Activated T-cell treated with anti-CD3 and anti-CD28 coated beads, Interleukin-2, amount 50 U/mL, for 24 hours (primary cell): ENCODE data around the gene GALNT9.

Experiments
- DNase-seq: peaks from one replicate; pipeline ENCODE4 v3.0.0-alpha.2; 2020
- H3K27ac Mint-ChIP-seq: 2 replicates; pipeline ENCODE4 v1.8.0; 2020; ENCODE audit warnings: mild to moderate bottlenecking, mixed read lengths
- H3K27me3 Mint-ChIP-seq: 2 replicates; pipeline ENCODE4 v1.8.0; 2020; ENCODE audit warnings: mixed read lengths
- H3K36me3 Mint-ChIP-seq: 2 replicates; pipeline ENCODE4 v1.8.0; 2020; ENCODE audit warnings: low read depth, mixed read lengths
- H3K4me1 Mint-ChIP-seq: 2 replicates; pipeline ENCODE4 v1.8.0; 2020; ENCODE audit warnings: low read depth, mixed read lengths
- H3K4me3 Mint-ChIP-seq: 2 replicates; pipeline ENCODE4 v1.8.0; 2020; ENCODE audit warnings: mild to moderate bottlenecking, moderate library complexity, mixed read lengths
- H3K9me3 Mint-ChIP-seq: 2 replicates; pipeline ENCODE4 v1.8.0; 2020; ENCODE audit warnings: mixed read lengths

The GALNT9 gene

GRCh38 chr12:132191715-132192553 is 137.5 kb downstream of the GALNT9 start:
- Mint-ChIP-seq H3K4me3 (no peak overlapping the region), H3K4me1 (peaks cover 26% of the 10 kb centered on the region), H3K27me3 (no peaks in the 10 kb centered on the region), H3K9me3 (peaks cover 10% of the 10 kb centered on the region), H3K36me3 (peaks cover 3% of the 10 kb centered on the region), H3K27ac (no peak overlapping the region)
- no peak for DNase-seq

DNA sequence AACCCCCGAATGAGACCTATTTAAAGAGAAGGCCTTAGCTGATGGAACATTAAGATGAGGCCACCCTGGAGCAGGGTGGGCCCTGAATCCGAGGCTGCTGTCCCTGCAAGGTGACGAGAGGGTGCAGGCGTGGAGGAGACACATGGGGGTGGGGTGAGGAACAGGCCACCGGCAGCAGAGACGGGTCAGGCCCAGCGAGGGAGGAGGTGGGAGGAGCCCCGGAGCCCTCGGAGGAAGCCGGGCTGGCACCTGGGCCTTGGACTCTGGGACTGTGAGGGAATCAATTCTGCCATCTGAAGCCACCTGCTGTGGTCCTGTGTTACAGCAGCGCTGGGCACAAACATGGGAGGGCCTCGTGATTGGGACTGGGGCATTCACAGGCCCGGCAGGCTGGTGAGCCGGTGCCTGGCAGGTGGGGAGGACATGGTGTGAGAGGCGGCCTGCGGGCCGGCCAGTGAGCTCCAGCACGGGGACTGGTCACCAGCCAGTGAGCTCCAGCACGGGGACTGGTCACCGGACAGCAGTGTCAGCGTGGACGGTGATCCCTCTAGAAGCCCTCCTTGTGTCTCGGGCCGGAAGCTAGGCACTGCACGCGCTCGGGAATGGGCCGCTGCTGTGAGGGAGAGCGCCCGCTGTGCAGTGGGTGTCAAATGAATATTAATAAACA is 138.4 kb downstream of the GALNT9 start:
- peak overlapping the region; percentile 38 for H3K4me3 Mint-ChIP-seq
- H3K4me1 Mint-ChIP-seq: peaks cover 35% of the 10 kb centered on the region
- no peak for DNase-seq
- no peak overlapping the region for H3K27ac Mint-ChIP-seq
- peaks cover 3% of the 10 kb centered on the region for H3K36me3 Mint-ChIP-seq
- H3K9me3 Mint-ChIP-seq: peaks cover 10% of the 10 kb centered on the region
- no peaks in the 10 kb centered on the region for H3K27me3 Mint-ChIP-seq

GRCh38 chr12:132190012-132190755 is 139.2 kb downstream of the GALNT9 start:
- Mint-ChIP-seq H3K36me3 (peaks cover 3% of the 10 kb centered on the region), H3K27ac (peak overlapping the region; percentile 87), H3K27me3 (no peaks in the 10 kb centered on the region), H3K4me3 (peak overlapping the region; percentile 77), H3K9me3 (peaks cover 10% of the 10 kb centered on the region), H3K4me1 (peaks cover 43% of the 10 kb centered on the region)
- no peak for DNase-seq

GRCh38 chr12:132189378-132190011 is 139.9 kb downstream of the GALNT9 start:
- Mint-ChIP-seq H3K36me3 (peaks cover 3% of the 10 kb centered on the region), H3K4me3 (peak overlapping the region; percentile 77), H3K27ac (peak overlapping the region; percentile 87), H3K27me3 (no peaks in the 10 kb centered on the region), H3K9me3 (peaks cover 10% of the 10 kb centered on the region), H3K4me1 (peaks cover 44% of the 10 kb centered on the region)
- peak; percentile 96 for DNase-seq

DNA sequence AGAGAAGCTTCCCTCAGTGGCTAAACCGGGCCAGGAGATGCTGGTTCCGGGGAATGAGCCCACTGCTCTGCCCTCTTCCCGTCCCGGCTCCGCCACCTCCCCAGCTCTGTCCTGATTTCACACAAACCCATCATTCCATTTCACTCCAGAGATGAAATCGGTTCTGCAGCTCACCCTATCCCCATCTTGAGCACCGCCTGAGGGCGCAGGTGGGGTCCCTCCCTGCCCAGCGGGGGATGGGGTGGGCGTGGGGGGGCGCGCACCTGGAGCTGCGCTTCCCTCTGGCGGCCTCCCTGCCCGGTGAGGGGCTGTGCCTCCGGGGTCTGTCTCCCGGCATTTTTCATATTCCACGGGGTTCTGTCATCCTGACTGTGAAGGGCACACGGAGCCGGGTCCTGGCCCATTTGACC is 140.5 kb downstream of the GALNT9 start:
- H3K4me1 Mint-ChIP-seq: peaks cover 44% of the 10 kb centered on the region
- peak overlapping the region; percentile 77 for H3K4me3 Mint-ChIP-seq
- no peak for DNase-seq
- peaks cover 5% of the 10 kb centered on the region for H3K9me3 Mint-ChIP-seq
- H3K27me3 Mint-ChIP-seq: no peaks in the 10 kb centered on the region
- H3K36me3 Mint-ChIP-seq: peaks cover 3% of the 10 kb centered on the region
- peak overlapping the region; percentile 54 for H3K27ac Mint-ChIP-seq

GRCh38 chr12:132188451-132188901 is 140.9 kb downstream of the GALNT9 start:
- Mint-ChIP-seq H3K4me3 (peak overlapping the region; percentile 45), H3K27ac (no peak overlapping the region), H3K36me3 (peaks cover 2% of the 10 kb centered on the region), H3K27me3 (no peaks in the 10 kb centered on the region), H3K9me3 (peaks cover 2% of the 10 kb centered on the region), H3K4me1 (peaks cover 44% of the 10 kb centered on the region)
- no peak for DNase-seq

DNA sequence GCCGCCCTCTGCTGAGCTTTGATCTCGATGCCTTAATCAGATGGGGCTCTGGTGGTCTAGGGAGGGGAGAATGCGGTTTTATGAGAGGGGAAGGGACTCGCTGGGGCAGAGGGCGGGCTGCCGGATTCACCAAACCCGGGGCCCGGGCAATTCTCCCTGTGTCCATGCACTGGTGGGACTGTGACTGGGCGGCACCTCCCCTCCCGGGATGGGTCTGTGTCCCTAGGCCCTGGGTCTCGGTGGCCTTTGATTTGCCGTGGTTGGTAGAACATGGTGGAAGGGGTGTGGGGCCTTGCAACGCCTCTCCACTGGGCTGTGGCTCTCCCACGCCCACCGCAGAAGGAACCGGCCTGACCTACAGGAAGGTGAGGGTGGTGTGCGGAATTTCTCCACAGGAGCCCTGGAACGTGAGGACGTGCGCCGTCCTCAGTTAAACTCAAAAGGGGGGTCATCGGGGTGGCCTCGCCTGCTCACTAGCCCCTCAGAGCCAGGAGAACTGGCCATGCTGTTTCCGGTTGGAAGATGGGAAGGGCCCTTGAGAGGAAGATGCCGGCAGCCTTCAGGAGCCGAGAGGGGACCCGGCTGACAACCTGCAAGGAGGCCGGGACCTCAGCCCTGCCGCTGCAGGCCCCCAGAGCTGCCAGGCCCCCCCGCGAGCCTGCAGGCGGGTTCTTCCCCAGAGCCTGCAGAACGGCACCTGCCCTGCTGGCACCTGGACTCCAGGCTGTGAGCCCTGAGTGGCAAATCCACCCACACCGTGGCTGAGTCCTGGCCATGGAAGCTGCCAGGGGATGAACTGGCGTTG is 141.5 kb downstream of the GALNT9 start:
- Mint-ChIP-seq H3K27me3 (no peaks in the 10 kb centered on the region), H3K36me3 (no peaks in the 10 kb centered on the region), H3K27ac (no peak overlapping the region), H3K4me1 (peaks cover 44% of the 10 kb centered on the region), H3K4me3 (peak overlapping the region; percentile 45), H3K9me3 (no peaks in the 10 kb centered on the region)
- DNase-seq: no peak

GRCh38 chr12:132186857-132187620 is 142.3 kb downstream of the GALNT9 start:
- Mint-ChIP-seq H3K36me3 (no peaks in the 10 kb centered on the region), H3K4me3 (peak overlapping the region; percentile 66), H3K27ac (peak overlapping the region; percentile 55), H3K9me3 (no peaks in the 10 kb centered on the region), H3K27me3 (no peaks in the 10 kb centered on the region), H3K4me1 (peaks cover 44% of the 10 kb centered on the region)
- peak; percentile 56 for DNase-seq

DNA sequence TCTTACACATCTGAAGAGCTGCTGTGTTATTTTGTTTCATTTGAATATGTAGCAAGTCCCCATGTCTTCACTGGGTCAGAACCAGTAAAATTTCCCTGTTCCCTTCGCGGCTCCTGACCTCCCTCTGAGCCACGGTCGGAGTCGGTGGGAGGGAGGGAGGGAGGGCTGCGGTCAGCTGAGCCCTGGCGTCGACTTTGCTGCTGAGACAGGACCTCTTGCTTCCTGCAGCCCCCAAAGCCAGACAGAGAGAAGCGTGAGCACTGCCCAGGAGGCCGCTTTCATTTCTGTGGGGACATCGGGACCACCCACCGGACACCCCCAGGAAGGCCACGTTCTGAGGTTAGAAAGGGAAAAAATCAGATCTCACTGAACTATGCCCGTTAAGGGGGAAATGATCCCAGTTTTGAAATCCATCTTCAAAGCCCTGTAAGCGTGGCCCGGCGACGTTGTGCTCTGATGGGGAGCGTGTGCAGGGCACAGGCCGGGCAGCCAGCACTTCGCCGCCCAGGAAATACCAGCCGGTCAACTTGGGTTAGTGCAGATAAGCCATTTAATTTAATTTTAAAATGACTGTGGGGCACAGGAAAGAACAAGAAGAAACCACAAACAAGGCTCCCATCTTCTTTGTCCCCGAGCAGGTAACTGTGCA is 143.1 kb downstream of the GALNT9 start:
- Mint-ChIP-seq H3K4me1 (peaks cover 44% of the 10 kb centered on the region), H3K27me3 (no peaks in the 10 kb centered on the region), H3K36me3 (no peaks in the 10 kb centered on the region), H3K9me3 (no peaks in the 10 kb centered on the region), H3K4me3 (peak overlapping the region; percentile 66), H3K27ac (peak overlapping the region; percentile 78)
- DNase-seq: peak; percentile 50

DNA sequence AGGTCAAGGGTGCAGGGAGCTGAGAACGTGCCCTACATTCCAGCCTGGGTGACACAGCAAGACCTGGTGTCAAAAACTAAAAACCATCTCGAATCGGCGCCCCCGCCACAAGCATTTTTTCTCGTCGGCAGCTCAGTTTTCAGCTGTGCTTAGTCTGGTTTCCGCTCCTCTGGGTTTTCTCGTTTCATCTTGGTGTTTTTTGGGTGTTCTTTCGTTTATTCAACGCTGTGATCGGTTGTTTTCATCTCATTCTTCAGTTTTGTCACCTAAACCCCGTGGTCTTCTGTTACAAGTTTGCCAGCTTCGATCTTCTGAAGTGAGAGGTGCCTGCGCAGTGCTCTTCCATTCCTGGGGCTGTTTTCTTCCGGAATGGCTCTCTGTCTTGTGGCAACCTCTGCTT is 143.7 kb downstream of the GALNT9 start:
- Mint-ChIP-seq H3K27ac (peak overlapping the region; percentile 78), H3K9me3 (no peaks in the 10 kb centered on the region), H3K4me3 (peak overlapping the region; percentile 66), H3K4me1 (peaks cover 42% of the 10 kb centered on the region), H3K27me3 (no peaks in the 10 kb centered on the region), H3K36me3 (no peaks in the 10 kb centered on the region)
- peak; percentile 44 for DNase-seq

GRCh38 chr12:132182711-132183365 is 146.6 kb downstream of the GALNT9 start:
- H3K36me3 Mint-ChIP-seq: no peaks in the 10 kb centered on the region
- H3K27ac Mint-ChIP-seq: no peak overlapping the region
- H3K27me3 Mint-ChIP-seq: no peaks in the 10 kb centered on the region
- no peak overlapping the region for H3K4me3 Mint-ChIP-seq
- DNase-seq: no peak
- H3K9me3 Mint-ChIP-seq: no peaks in the 10 kb centered on the region
- H3K4me1 Mint-ChIP-seq: peaks cover 39% of the 10 kb centered on the region

GRCh38 chr12:132182206-132182710 is 147.1 kb downstream of the GALNT9 start:
- no peak for DNase-seq
- Mint-ChIP-seq H3K9me3 (no peaks in the 10 kb centered on the region), H3K4me1 (peaks cover 34% of the 10 kb centered on the region), H3K4me3 (no peak overlapping the region), H3K27ac (no peak overlapping the region), H3K36me3 (no peaks in the 10 kb centered on the region), H3K27me3 (no peaks in the 10 kb centered on the region)
